ENCODE data around the gene ARHGEF4.

GRCh38 chr2:130882991-130883390, 46.3 kb downstream of the ARHGEF4 start:
- TF ChIP-seq, protein P1, sequence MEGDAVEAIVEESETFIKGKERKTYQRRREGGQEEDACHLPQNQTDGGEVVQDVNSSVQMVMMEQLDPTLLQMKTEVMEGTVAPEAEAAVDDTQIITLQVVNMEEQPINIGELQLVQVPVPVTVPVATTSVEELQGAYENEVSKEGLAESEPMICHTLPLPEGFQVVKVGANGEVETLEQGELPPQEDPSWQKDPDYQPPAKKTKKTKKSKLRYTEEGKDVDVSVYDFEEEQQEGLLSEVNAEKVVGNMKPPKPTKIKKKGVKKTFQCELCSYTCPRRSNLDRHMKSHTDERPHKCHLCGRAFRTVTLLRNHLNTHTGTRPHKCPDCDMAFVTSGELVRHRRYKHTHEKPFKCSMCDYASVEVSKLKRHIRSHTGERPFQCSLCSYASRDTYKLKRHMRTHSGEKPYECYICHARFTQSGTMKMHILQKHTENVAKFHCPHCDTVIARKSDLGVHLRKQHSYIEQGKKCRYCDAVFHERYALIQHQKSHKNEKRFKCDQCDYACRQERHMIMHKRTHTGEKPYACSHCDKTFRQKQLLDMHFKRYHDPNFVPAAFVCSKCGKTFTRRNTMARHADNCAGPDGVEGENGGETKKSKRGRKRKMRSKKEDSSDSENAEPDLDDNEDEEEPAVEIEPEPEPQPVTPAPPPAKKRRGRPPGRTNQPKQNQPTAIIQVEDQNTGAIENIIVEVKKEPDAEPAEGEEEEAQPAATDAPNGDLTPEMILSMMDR (optimal IDR thresholded peaks at IDR 0.05 in 1 of 3, IDR thresholded peaks at IDR 0.05 in 1 of 3, conservative IDR thresholded peaks at IDR 0.05 in 1 of 3; ENCODE audit: extremely low read depth in 1 of 3, insufficient read depth in 2 of 3, low read length in 3 of 3): peak in 1 of 3 experiments; percentile 34
- no peak for TF ChIP-seq EZH2 (IDR thresholded peaks at IDR 0.05; ENCODE audit: low read length)

Data from keratinocyte (primary cell).